Mucosa of rectum (tissue), 2 donors: ENCODE results near the gene NDRG4.

ENCODE experiments used
- H3K27ac ChIP-seq, 2 donors: one replicate each; pipeline ENCODE4 v1.7.0; 2013; ENCODE audit warnings: inconsistent platforms in 2 of 2, low read depth in 2 of 2, low read length in 2 of 2
- H3K27me3 ChIP-seq, 2 donors: one replicate each; pipeline ENCODE4 v1.7.0; 2013; ENCODE audit warnings: low read length in 2 of 2; ENCODE audit not compliant: control insufficient read depth in 2 of 2, insufficient read depth in 2 of 2
- H3K36me3 ChIP-seq, 2 donors: one replicate each; pipeline ENCODE4 v1.7.0; 2013; ENCODE audit warnings: low read length in 2 of 2; ENCODE audit not compliant: control insufficient read depth in 2 of 2, insufficient read depth in 2 of 2
- H3K4me1 ChIP-seq, 2 donors: one replicate each; pipeline ENCODE4 v1.7.0; 2013; ENCODE audit warnings: low read length in 2 of 2, mild to moderate bottlenecking in 1 of 2; ENCODE audit not compliant: control insufficient read depth in 2 of 2, insufficient read depth in 2 of 2
- H3K4me3 ChIP-seq, 2 donors: one replicate each; pipeline ENCODE4 v1.7.0; 2013; ENCODE audit warnings: low read length in 2 of 2
- H3K9ac ChIP-seq, 2 donors: one replicate each; pipeline ENCODE4 v1.7.0; 2013; ENCODE audit warnings: low read length in 2 of 2, low read depth in 1 of 2, mild to moderate bottlenecking in 1 of 2
- H3K9me3 ChIP-seq, 2 donors: one replicate each; pipeline ENCODE4 v1.7.0; 2013; ENCODE audit warnings: low read length in 2 of 2; ENCODE audit not compliant: control insufficient read depth in 2 of 2
- donor health status: healthy.
- donor health status: Normal muscosa, but diverticular disease.

The NDRG4 gene

DNA sequence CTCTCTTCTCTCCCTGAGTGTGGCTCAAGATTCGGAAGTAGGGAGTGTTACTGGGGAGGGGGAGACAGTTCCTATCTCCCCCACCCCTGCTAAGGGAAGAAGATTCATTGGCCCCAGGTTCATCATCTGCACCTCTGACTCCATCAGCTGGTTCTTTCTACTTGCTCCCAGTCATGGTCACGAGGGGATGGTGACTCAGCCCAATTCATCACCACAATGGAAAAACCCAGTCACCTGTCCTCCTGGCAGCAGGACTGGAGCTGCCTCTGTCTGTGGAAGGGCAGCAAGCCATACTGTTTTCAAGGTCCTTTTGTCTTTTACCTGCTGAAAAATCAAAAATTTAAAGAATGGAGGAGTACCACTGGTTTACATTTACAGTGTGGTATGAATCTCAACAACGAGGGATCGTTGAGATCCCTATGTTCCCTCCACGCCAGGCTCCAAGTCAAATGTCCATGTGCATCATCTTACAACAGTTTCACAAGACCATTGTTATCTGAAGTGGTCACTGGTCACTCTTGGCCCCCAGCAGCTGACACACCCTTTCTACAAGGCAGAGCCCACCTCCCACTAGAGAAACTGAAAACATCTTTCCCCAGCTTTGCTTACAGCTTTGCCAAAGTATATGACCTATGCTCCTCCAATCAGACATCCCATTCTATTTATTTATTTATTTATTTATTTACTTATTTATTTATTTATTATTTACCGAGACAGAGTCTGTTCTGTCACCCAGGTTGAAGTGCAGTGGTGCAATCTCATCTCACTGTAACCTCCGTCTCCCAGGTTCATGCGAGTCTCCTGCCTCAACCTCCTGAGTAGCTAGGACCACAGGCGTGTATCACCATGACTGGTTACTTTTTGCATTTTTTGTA lies 40.4 kb upstream of the NDRG4 start:
- Histone ChIP-seq H3K9me3 (no peaks in the 10 kb centered on the region), H3K27me3 (peaks cover 7 to 23% of the 10 kb centered on the region in 2 donors), H3K4me3 (no peak overlapping the region), H3K9ac (no peak overlapping the region), H3K4me1 (no peaks in the 10 kb centered on the region), H3K36me3 (no peaks in the 10 kb centered on the region), H3K27ac (no peak overlapping the region)

DNA sequence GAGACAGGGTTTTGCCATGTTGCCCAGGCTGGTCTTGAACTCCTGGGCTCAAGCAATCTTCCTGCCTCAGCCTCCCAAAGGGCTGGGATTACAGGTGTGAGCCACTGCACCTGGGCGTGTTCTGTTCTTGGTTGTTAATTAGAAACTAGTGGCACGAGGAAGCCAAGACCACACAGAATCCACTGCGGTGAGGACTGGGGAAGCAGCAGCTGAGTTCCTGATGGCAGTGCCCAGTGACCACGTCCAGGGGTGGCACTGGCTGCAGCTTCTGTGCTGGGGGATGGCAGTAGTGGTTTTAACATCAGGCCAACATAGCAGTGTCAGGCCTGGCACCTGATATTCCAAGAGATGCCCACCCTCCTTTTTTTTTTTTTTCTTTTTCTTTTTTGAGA lies 39.7 kb upstream of the NDRG4 start:
- Histone ChIP-seq H3K9ac (no peak overlapping the region), H3K36me3 (no peaks in the 10 kb centered on the region), H3K4me3 (no peak overlapping the region), H3K4me1 (no peaks in the 10 kb centered on the region), H3K27me3 (peaks cover 13 to 29% of the 10 kb centered on the region in 2 donors), H3K27ac (no peak overlapping the region), H3K9me3 (no peaks in the 10 kb centered on the region)

DNA sequence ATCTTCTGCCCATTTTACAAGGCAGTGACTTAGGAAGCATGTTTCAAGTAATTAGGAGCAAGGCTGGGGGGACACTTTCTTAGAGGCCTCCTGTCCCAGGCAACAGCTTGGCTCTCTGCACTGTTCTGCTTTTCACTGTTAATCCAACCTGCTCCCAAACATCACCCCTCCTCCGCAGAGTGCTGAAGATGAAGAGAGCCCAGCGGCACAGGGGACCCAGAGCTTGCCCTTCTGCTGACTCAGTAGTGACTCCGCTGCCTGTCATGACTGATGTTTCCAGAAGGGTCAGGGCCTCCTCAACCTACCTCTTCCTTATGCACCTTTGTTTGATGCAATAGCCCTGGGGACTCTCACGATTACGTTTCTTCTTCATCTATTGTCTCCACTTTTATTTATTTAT lies 38.9 kb upstream of the NDRG4 start:
- no peaks in the 10 kb centered on the region for H3K4me1 ChIP-seq
- H3K9me3 ChIP-seq, result no peaks in the 10 kb centered on the region
- no peak overlapping the region for H3K9ac ChIP-seq

DNA sequence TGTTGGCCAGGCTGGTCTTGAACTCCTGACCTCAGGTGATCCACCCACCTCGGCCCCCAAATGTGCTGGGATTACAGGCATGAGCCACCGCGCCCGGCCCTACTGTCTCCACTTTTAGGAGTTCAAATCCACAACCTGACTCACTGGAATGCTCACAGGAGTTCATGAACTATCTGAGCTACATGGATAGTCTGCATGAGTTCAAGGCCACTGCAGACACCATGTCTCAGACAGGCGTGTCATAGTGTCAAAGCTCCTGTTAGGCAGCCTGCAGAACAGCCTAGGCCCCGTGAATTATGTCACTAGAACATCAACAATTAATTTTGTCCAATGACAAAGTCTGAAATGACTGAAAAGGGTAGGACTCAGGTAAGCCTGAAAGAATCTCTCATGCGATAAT lies 38.3 kb upstream of the NDRG4 start:
- H3K4me1 ChIP-seq, result no peaks in the 10 kb centered on the region

More for the DNA sequence above, 38.9 kb upstream of the NDRG4 start:
- Histone ChIP-seq H3K4me3 (no peak overlapping the region), H3K36me3 (no peaks in the 10 kb centered on the region), H3K27me3 (peaks cover 20 to 33% of the 10 kb centered on the region in 2 donors), H3K27ac (no peak overlapping the region)

DNA sequence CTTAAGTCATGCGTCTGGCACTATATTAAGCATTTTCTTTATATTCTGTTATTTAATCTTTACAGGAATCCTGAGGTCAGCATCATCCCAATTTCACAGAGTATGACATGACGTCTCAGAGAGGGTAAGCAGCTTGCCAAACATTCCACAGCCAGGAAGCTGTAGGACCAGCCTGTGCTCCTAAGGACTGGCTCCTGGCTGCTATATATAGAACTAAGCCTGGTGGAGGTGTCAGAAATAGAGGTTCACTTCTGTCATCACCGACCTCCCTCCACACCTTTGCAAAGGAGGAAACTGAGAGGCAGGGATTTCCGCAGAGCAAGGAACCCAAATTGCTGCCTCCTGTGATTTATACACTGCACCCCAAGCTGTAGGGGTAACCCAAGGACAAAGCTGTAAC lies 37.9 kb upstream of the NDRG4 start:
- Histone ChIP-seq H3K36me3 (no peaks in the 10 kb centered on the region), H3K4me3 (no peak overlapping the region), H3K9ac (no peak overlapping the region), H3K4me1 (no peaks in the 10 kb centered on the region), H3K27me3 (peaks cover 28 to 39% of the 10 kb centered on the region in 2 donors), H3K9me3 (no peaks in the 10 kb centered on the region), H3K27ac (no peak overlapping the region)

More for the DNA sequence above, 38.3 kb upstream of the NDRG4 start:
- H3K4me3 ChIP-seq, result no peak overlapping the region
- no peaks in the 10 kb centered on the region for H3K36me3 ChIP-seq
- H3K27me3 ChIP-seq, result peaks cover 25 to 37% of the 10 kb centered on the region in 2 donors
- H3K9ac ChIP-seq, result no peak overlapping the region
- no peak overlapping the region for H3K27ac ChIP-seq
- H3K9me3 ChIP-seq, result no peaks in the 10 kb centered on the region

DNA sequence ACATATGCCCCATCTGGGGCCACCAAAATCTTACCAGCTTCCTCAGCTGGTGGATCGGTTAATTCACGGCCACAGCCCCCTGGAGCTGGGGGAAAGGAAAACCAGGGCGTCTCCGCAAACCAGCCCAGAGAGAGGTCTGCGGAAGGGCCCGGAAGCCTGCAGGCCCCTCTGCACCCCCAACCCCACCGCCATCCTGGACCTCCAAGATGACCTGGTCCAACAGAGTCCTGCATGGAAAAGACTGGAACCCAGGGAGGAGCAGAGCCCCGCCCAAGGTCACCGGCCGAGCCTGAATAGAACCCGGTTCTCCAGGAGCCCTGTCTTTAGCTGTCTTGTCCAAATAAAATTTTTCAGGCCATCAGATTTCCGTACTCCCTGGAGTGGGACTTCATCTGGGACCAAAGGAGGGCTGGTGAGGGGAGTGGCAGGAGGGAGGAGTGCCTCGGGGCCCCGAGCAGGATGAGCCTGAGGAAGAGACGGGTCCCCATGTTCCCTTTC lies 37.4 kb upstream of the NDRG4 start:
- Histone ChIP-seq H3K9me3 (no peaks in the 10 kb centered on the region), H3K4me3 (no peak overlapping the region), H3K27me3 (peaks cover 28 to 39% of the 10 kb centered on the region in 2 donors), H3K4me1 (no peaks in the 10 kb centered on the region), H3K36me3 (no peaks in the 10 kb centered on the region), H3K9ac (no peak overlapping the region), H3K27ac (no peak overlapping the region)

DNA sequence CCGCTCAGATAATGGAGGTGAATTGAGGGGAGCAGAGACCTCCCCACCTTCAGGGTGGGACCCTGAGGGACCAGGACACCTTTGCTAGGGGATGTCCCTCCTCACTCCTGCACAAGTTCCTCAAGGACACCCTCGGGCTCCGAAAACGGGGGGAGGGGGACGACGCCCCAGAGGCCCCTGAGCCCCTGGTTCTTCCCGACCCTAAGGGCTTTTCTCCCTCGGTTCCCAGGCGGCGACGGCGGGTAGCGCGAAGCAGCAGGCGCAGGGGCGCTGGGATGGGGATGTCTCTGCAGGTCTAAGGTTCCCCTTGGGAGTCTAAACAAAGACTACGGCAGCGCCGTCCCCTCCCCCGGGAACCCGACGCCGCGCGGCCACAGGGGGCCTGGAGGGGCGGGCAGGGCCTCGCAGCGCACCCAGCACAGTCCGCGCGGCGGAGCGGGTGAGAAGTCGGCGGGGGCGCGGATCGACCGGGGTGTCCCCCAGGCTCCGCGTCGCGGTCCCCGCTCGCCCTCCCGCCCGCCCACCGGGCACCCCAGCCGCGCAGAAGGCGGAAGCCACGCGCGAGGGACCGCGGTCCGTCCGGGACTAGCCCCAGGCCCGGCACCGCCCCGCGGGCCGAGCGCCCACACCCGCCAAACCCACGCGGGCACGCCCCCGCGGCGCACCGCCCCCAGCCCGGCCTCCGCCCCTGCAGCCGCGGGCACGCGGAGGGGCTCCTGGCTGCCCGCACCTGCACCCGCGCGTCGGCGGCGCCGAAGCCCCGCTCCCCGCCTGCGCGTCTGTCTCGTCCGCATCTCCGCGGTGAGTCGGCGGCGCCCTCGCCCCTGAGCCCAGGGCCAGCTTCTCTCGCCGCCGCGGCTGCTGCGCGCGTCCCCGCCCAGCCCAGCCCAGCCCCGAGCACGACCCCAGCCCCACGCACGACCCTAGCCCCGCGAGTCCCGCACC lies 36.7 kb upstream of the NDRG4 start:
- Histone ChIP-seq H3K27ac (no peak overlapping the region), H3K27me3 (peaks cover 31 to 39% of the 10 kb centered on the region in 2 donors), H3K4me1 (no peaks in the 10 kb centered on the region), H3K4me3 (no peak overlapping the region), H3K9me3 (no peaks in the 10 kb centered on the region), H3K36me3 (no peaks in the 10 kb centered on the region), H3K9ac (no peak overlapping the region)

DNA sequence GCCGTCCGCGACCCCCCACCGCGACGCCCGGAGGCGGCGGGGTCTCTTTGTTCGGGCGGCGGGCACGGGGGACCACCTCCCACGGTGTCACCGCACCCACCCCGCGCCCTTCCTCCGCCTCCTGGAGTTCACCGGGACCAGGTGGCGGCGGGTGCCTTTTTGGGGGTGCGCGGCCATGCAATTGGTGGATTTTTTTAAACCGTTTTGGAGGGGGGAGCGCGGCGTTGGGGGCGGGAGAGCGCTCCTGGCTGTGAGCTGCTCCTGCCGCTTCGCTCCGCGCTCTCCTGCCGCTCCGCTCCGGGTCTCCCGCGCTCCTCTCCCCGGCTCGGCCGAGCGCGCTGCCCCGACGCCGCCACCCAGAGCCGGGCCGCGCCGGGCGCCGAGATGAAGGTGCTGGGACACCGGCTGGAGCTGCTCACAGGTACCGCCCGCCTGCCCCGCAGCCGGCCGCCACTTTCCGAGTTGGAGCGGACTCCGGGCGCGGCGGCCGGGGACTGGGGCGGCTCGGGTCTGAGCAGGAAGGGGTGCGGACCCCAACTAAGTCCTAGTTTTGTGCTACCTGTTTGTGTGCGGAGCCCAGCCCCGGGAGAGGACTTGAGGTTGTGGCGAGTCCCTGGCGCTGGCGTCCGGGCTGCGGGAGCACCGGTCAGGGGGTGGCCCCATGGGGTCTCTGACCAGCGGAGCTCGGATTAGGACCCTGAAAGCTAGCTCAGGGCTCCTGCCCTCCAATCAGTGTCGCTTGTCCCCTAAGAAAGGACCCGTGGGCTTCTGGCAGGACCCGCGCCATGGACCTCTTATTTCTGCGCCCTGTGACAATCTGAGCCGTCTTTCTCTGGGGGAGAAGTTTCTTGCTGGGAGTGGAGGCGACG lies 35.7 kb upstream of the NDRG4 start:
- H3K36me3 ChIP-seq, result no peaks in the 10 kb centered on the region
- peaks cover 31 to 42% of the 10 kb centered on the region in 2 donors for H3K27me3 ChIP-seq
- H3K27ac ChIP-seq, result no peak overlapping the region
- H3K4me1 ChIP-seq, result no peaks in the 10 kb centered on the region
- no peak overlapping the region for H3K9ac ChIP-seq
- H3K4me3 ChIP-seq, result peak overlapping the region in 1 of 2 donors; percentile 10
- H3K9me3 ChIP-seq, result no peaks in the 10 kb centered on the region

DNA sequence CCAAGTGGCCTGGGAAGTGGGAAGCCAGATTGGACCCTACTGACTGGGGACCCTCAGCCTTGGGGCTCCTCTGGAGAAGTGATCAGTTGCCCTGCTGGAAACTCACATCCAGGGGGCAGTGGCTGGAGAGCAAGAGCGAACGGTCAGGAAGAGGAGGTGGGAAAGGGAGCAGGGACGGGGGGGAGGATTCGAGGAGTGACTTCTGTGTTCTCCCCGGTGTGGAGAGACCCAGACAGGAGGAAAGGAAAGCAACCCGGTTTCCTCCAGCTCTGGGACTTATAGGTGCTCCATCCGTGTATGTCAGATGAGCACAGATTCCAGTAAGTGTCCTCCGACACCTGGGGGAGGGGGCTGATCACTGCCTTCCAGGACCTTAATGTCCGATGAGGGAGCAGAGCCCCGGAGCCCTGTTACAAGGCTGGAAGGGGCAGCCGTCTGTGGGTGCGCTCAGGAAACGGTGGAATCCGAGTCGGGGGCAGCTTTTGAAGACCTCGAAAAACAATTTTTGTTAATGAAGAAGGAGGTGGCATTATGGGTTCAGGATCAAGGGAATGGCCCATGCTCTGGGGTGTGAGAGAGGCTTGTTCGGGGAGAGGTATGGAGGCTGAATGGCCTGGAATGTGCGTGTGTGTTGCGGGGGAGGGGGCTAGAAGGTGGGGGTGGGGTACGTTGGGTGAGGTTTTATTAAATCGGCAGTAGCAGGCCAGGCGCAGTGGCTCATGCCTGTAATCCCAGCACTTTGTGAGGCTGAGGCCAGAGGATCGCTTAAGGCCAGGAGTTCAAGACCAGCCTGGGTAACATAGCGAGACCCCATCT lies 34.8 kb upstream of the NDRG4 start:
- Histone ChIP-seq H3K27me3 (peaks cover 31 to 42% of the 10 kb centered on the region in 2 donors), H3K9ac (no peak overlapping the region), H3K9me3 (no peaks in the 10 kb centered on the region), H3K4me3 (peak overlapping the region in 1 of 2 donors; percentile 10), H3K36me3 (no peaks in the 10 kb centered on the region), H3K4me1 (no peaks in the 10 kb centered on the region), H3K27ac (no peak overlapping the region)
